ENCODE results near the gene ERC2. TPM values are rescaled to one million over a fixed set of nuclear protein-coding genes. Genes with fewer than 3 reads are reported as not detected.

Gene ERC2
- total RNA-seq, 4 donors from 2014 or later = 5.3 to 8.8 (median 7.8) TPM

DNA sequence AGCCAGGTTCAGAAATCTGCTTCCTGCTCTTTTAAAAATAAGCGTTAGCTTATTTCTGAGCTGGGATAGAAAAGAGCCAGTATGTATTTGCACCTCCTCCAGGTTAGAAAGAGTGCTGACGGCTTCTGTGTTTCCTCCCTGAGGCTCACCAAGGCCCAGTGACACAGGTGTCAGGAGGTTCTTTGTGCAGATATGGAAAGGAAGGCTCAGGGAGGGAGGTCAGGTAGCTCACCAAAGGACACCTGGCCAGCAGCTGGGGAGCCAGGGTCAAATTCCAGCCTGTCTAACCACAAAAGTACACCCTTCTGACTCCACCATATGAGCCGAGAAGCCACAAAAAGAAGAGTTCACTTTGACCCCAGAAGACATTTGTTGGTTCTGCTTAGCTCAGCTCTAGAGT, 780.1 kb downstream of the ERC2 start:
- TF ChIP-seq, protein P1, sequence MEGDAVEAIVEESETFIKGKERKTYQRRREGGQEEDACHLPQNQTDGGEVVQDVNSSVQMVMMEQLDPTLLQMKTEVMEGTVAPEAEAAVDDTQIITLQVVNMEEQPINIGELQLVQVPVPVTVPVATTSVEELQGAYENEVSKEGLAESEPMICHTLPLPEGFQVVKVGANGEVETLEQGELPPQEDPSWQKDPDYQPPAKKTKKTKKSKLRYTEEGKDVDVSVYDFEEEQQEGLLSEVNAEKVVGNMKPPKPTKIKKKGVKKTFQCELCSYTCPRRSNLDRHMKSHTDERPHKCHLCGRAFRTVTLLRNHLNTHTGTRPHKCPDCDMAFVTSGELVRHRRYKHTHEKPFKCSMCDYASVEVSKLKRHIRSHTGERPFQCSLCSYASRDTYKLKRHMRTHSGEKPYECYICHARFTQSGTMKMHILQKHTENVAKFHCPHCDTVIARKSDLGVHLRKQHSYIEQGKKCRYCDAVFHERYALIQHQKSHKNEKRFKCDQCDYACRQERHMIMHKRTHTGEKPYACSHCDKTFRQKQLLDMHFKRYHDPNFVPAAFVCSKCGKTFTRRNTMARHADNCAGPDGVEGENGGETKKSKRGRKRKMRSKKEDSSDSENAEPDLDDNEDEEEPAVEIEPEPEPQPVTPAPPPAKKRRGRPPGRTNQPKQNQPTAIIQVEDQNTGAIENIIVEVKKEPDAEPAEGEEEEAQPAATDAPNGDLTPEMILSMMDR (IDR thresholded peaks at IDR 0.05) = no peak
- TF ChIP-seq POLR2A (IDR thresholded peaks at IDR 0.05) = no peak
- H3K36me3 ChIP-seq = no peaks in the 10 kb centered on the region
- no peaks in the 10 kb centered on the region for H3K9me3 ChIP-seq
- no peak overlapping the region for H3K27ac ChIP-seq
- no peak overlapping the region for H3K4me3 ChIP-seq (replicated peaks in 1 of 3)
- peaks cover 10 to 24% of the 10 kb centered on the region in 2 donors for H3K4me1 ChIP-seq
- no peaks in the 10 kb centered on the region for H3K27me3 ChIP-seq
- no peak for DNase-seq
- intact Hi-C loops (cut with DNase I) = no loop called here
- WGBS, 2 donors = 95 to 96% methylated on average over 3 of the region's 3 CpGs

DNA sequence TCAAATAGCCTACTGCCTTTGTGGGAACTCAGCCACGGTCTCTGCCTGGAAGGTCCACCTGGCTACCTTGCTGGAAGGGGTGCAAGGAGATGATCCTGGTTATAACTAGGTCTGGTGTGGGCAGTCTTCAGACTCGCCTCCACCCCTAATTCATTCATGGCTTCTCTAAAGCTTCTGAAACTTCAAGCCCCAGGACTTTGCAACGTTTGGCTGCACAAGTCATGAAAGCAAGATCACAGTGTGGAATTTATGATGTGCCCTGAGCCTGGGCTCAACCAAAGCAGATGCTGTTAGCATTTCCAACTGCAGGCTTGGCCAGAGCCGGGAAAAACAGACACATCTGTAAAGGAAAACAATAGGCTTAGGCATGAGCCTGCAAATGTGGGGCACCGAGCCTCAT, 780.7 kb downstream of the ERC2 start:
- DNase-seq = peak in 1 of 2 donors; percentile 22
- no peaks in the 10 kb centered on the region for H3K27me3 ChIP-seq
- intact Hi-C loops (cut with DNase I) = no loop called here
- WGBS, 2 donors = 33 to 47% methylated on average over 5 of the region's 5 CpGs
- TF ChIP-seq, protein P1 (IDR thresholded peaks at IDR 0.05) = no peak
- no peak for TF ChIP-seq POLR2A (IDR thresholded peaks at IDR 0.05)
- H3K9me3 ChIP-seq = no peaks in the 10 kb centered on the region
- H3K4me1 ChIP-seq = peaks cover 10 to 18% of the 10 kb centered on the region in 2 donors
- H3K27ac ChIP-seq = no peak overlapping the region
- H3K36me3 ChIP-seq = no peaks in the 10 kb centered on the region
- no peak overlapping the region for H3K4me3 ChIP-seq (replicated peaks in 1 of 3)

DNA sequence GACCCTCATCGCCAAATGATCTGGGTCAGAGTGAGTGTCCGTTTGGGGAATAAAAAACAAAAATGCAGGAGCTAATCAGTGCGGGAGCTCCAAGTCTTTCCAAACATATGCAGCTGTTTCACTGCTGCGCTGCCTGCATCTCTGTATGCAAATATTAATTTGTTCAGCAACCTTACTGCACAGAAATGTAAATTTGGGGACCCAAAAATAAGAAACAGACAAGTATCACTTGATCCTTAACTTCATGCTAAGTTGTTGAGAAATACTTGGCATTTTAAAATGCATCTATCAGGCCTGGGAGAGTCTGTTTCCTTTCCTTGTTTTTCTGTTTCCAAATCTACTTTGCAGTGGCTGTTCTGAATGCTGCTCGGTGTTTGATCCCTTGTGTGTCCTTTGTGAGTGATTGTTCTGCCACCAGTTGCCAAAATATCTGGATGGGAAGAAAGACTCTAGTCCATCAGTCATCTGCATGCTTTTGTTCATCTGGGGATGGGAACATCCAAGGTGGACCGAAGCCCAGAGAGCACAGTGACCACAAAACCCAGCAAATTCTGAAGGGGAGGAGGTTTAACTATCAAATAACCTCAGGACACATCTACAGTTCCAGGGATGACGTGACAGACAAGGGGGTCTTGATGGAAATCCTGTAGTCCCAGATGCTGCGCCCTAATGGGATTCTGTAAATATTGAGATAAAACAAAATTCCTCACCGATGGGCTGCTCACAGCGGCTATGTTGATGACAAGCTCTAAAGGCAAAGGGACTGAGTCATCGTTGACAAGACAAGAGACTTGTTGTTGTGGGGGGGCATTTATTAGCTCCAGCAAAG, 781.6 kb downstream of the ERC2 start:
- Histone ChIP-seq H3K27ac (no peak overlapping the region), H3K36me3 (no peaks in the 10 kb centered on the region), H3K27me3 (no peaks in the 10 kb centered on the region), H3K4me3 (replicated peaks in 1 of 3) (no peak overlapping the region), H3K9me3 (no peaks in the 10 kb centered on the region), H3K4me1 (peaks cover 10 to 18% of the 10 kb centered on the region in 2 donors)
- intact Hi-C loops (cut with DNase I) = no loop called here
- no peak for DNase-seq
- TF ChIP-seq, protein P1 (IDR thresholded peaks at IDR 0.05) = no peak
- TF ChIP-seq POLR2A (IDR thresholded peaks at IDR 0.05) = no peak
- WGBS, 2 donors = 71 to 84% methylated on average over 11 of the region's 11 CpGs

DNA sequence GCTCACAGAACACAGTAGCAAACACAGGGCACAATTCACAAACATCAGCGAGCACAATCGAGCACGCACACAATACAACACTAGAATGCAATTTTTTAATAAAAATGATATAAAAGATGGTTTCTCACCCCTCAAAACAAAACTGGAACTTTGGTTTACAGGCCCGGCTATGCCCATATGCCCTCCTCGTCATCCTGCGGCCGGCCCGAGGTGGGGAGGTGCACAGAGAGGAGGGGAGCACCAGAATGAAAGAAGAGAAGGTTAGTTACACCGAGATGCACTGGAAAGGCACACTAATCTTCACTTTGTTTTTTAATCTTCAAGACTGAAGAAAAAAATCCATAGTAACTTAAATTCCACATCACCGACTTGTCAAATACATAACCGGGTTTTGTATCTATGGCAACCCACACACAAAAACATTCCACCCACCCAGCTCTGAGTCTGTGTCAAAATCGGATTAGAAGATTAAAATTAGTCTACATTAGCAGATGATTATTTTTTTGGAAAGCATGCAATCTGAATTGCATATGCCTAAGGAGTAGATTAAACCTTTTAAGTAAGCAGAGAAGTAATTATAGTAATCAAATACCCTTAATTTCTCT, 784.5 kb downstream of the ERC2 start:
- no peak overlapping the region for H3K27ac ChIP-seq
- H3K27me3 ChIP-seq = no peaks in the 10 kb centered on the region
- no peak overlapping the region for H3K4me3 ChIP-seq (replicated peaks in 1 of 3)
- intact Hi-C loops (cut with DNase I) = no loop called here
- H3K36me3 ChIP-seq = no peaks in the 10 kb centered on the region
- no peak for DNase-seq
- H3K4me1 ChIP-seq = peaks cover 0 to 8% of the 10 kb centered on the region in 2 donors
- TF ChIP-seq POLR2A (IDR thresholded peaks at IDR 0.05) = no peak
- TF ChIP-seq, protein P1 (IDR thresholded peaks at IDR 0.05) = no peak
- WGBS, 2 donors = 87 to 89% methylated on average over 12 of the region's 12 CpGs
- no peaks in the 10 kb centered on the region for H3K9me3 ChIP-seq

DNA sequence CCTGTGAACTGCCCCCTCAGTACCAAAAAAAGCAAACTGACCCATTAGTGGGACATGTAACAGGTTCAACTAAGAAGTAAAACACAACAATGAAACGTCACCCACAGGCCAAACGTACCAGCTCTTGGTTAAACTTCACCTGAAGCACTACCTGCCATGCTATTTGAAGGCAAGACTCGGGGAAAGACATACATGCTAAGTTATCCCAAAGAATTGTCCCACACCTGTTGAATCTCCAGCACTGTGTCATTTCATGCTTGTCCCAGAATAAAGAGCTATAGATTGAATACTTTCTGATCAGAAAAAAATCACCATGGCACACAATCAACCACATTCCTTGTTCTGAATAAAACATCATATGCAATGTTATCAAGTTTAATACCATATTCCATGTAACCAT, 785.8 kb downstream of the ERC2 start:
- TF ChIP-seq, protein P1 (IDR thresholded peaks at IDR 0.05) = no peak
- no peak for TF ChIP-seq POLR2A (IDR thresholded peaks at IDR 0.05)
- no peaks in the 10 kb centered on the region for H3K36me3 ChIP-seq
- no peak overlapping the region for H3K27ac ChIP-seq
- H3K27me3 ChIP-seq = no peaks in the 10 kb centered on the region
- WGBS, 2 donors = 83 to 92% methylated on average over 3 of the region's 3 CpGs
- peaks cover 0 to 3% of the 10 kb centered on the region in 2 donors for H3K4me1 ChIP-seq
- no peaks in the 10 kb centered on the region for H3K9me3 ChIP-seq
- H3K4me3 ChIP-seq (replicated peaks in 1 of 3) = no peak overlapping the region
- intact Hi-C loops (cut with DNase I) = no loop called here
- DNase-seq = no peak
